ENCODE measurements around the gene C20orf96. TPM values are rescaled to one million over a fixed set of nuclear protein-coding genes. Genes with fewer than 3 reads are reported as not detected.
A peak's percentile ranks its signal among the peaks of the same experiment; 100 is the strongest.

C20orf96 gene
- total RNA-seq, 1 donor = 2.2 TPM

- peak overlapping the region; percentile 97 for H3K4me2 ChIP-seq (ENCODE audit: insufficient read depth, low read length)
- H3K79me2 ChIP-seq (ENCODE audit: insufficient read depth, low read length) = no peaks in the 10 kb centered on the region
- no peaks in the 10 kb centered on the region for H3K9me3 ChIP-seq (ENCODE audit: low read depth, low read length)
- H3K4me3 ChIP-seq (ENCODE audit: insufficient read depth, low read length) = peak overlapping the region; percentile 87
- H4K20me1 ChIP-seq (ENCODE audit: insufficient read depth, low read length) = no peaks in the 10 kb centered on the region
- H2AFZ ChIP-seq (ENCODE audit: low read length) = no peak overlapping the region
- no peaks in the 10 kb centered on the region for H3K36me3 ChIP-seq (ENCODE audit: insufficient read depth, low read length)
- no peaks in the 10 kb centered on the region for H3K27me3 ChIP-seq (ENCODE audit: insufficient read depth, low read length)
- TF ChIP-seq CTCF (IDR thresholded peaks at IDR 0.05; ENCODE audit: extremely low read depth, low read depth, low read length) = no peak
- H3K27ac ChIP-seq (ENCODE audit: low read depth, low read length) = no peak overlapping the region
- H3K4me1 ChIP-seq (ENCODE audit: insufficient read depth, low read length) = peaks cover 22% of the 10 kb centered on the region
- no peak for DNase-seq (ENCODE audit: insufficient read length, low spot score, missing footprints)
Measured at GRCh38 chr20:288956-289692, 1.4 kb downstream of the C20orf96 start.

- no peak overlapping the region for H2AFZ ChIP-seq (ENCODE audit: low read length)
- TF ChIP-seq CTCF (IDR thresholded peaks at IDR 0.05; ENCODE audit: extremely low read depth, low read depth, low read length) = no peak
- no peaks in the 10 kb centered on the region for H3K79me2 ChIP-seq (ENCODE audit: insufficient read depth, low read length)
- no peaks in the 10 kb centered on the region for H3K9me3 ChIP-seq (ENCODE audit: low read depth, low read length)
- no peaks in the 10 kb centered on the region for H3K27me3 ChIP-seq (ENCODE audit: insufficient read depth, low read length)
- H3K4me3 ChIP-seq (ENCODE audit: insufficient read depth, low read length) = no peak overlapping the region
- no peak overlapping the region for H3K27ac ChIP-seq (ENCODE audit: low read depth, low read length)
- DNase-seq (ENCODE audit: insufficient read length, low spot score, missing footprints) = no peak
- H3K4me1 ChIP-seq (ENCODE audit: insufficient read depth, low read length) = peaks cover 18% of the 10 kb centered on the region
- no peak overlapping the region for H3K4me2 ChIP-seq (ENCODE audit: insufficient read depth, low read length)
- H4K20me1 ChIP-seq (ENCODE audit: insufficient read depth, low read length) = no peaks in the 10 kb centered on the region
- no peaks in the 10 kb centered on the region for H3K36me3 ChIP-seq (ENCODE audit: insufficient read depth, low read length)
Measured at GRCh38 chr20:286508-286907, 4.0 kb downstream of the C20orf96 start.

- H3K79me2 ChIP-seq (ENCODE audit: insufficient read depth, low read length) = no peaks in the 10 kb centered on the region
- no peak for TF ChIP-seq CTCF (IDR thresholded peaks at IDR 0.05; ENCODE audit: extremely low read depth, low read depth, low read length)
- H3K4me1 ChIP-seq (ENCODE audit: insufficient read depth, low read length) = no peaks in the 10 kb centered on the region
- H3K27ac ChIP-seq (ENCODE audit: low read depth, low read length) = no peak overlapping the region
- H3K36me3 ChIP-seq (ENCODE audit: insufficient read depth, low read length) = no peaks in the 10 kb centered on the region
- no peaks in the 10 kb centered on the region for H3K9me3 ChIP-seq (ENCODE audit: low read depth, low read length)
- no peak overlapping the region for H2AFZ ChIP-seq (ENCODE audit: low read length)
- H3K4me2 ChIP-seq (ENCODE audit: insufficient read depth, low read length) = no peak overlapping the region
- H4K20me1 ChIP-seq (ENCODE audit: insufficient read depth, low read length) = no peaks in the 10 kb centered on the region
- H3K27me3 ChIP-seq (ENCODE audit: insufficient read depth, low read length) = no peaks in the 10 kb centered on the region
- no peak for DNase-seq (ENCODE audit: insufficient read length, low spot score, missing footprints)
- H3K4me3 ChIP-seq (ENCODE audit: insufficient read depth, low read length) = no peak overlapping the region
Measured at GRCh38 chr20:284172-284571, 6.4 kb downstream of the C20orf96 start.

GRCh38 chr20:278607-279571, 11.7 kb downstream of the C20orf96 start:
- DNase-seq (ENCODE audit: insufficient read length, low spot score, missing footprints) = peak; percentile 73
- TF ChIP-seq CTCF (IDR thresholded peaks at IDR 0.05; ENCODE audit: extremely low read depth, low read depth, low read length) = no peak
- Histone ChIP-seq H3K4me2 (ENCODE audit: insufficient read depth, low read length) (no peak overlapping the region), H3K79me2 (ENCODE audit: insufficient read depth, low read length) (no peaks in the 10 kb centered on the region), H3K27me3 (ENCODE audit: insufficient read depth, low read length) (no peaks in the 10 kb centered on the region), H4K20me1 (ENCODE audit: insufficient read depth, low read length) (no peaks in the 10 kb centered on the region), H3K9me3 (ENCODE audit: low read depth, low read length) (no peaks in the 10 kb centered on the region), H3K27ac (ENCODE audit: low read depth, low read length) (no peak overlapping the region), H3K4me3 (ENCODE audit: insufficient read depth, low read length) (no peak overlapping the region), H3K36me3 (ENCODE audit: insufficient read depth, low read length) (no peaks in the 10 kb centered on the region), H3K4me1 (ENCODE audit: insufficient read depth, low read length) (no peaks in the 10 kb centered on the region), H2AFZ (ENCODE audit: low read length) (no peak overlapping the region)

Data from osteoblast (primary cell).